ENCODE results near the gene NUP50.

The NUP50 gene

GRCh38 chr22:45149671-45150070 is 14.1 kb upstream of the NUP50 start:
- no peak overlapping the region for H3K4me3 Mint-ChIP-seq
- H3K4me1 Mint-ChIP-seq (ENCODE audit: low read depth), result peaks cover 6% of the 10 kb centered on the region
- no peaks in the 10 kb centered on the region for H3K27me3 Mint-ChIP-seq
- peaks cover 69% of the 10 kb centered on the region for H3K36me3 Mint-ChIP-seq (ENCODE audit: low read depth)
- peaks cover 3% of the 10 kb centered on the region for H3K9me3 Mint-ChIP-seq
- H3K27ac Mint-ChIP-seq, result no peak overlapping the region
- DNase-seq, result no peak

- Mint-ChIP-seq H3K9me3 (peaks cover 3% of the 10 kb centered on the region), H3K4me3 (no peak overlapping the region), H3K4me1 (ENCODE audit: low read depth) (peaks cover 6% of the 10 kb centered on the region), H3K36me3 (ENCODE audit: low read depth) (peaks cover 74% of the 10 kb centered on the region), H3K27ac (no peak overlapping the region), H3K27me3 (no peaks in the 10 kb centered on the region)
- no peak for DNase-seq
Observed at GRCh38 chr22:45150139-45150538, 13.6 kb upstream of the NUP50 start.

GRCh38 chr22:45151503-45151902 is 12.2 kb upstream of the NUP50 start:
- Mint-ChIP-seq H3K4me3 (no peak overlapping the region), H3K27me3 (no peaks in the 10 kb centered on the region), H3K9me3 (no peaks in the 10 kb centered on the region), H3K4me1 (ENCODE audit: low read depth) (peaks cover 6% of the 10 kb centered on the region), H3K36me3 (ENCODE audit: low read depth) (peaks cover 83% of the 10 kb centered on the region), H3K27ac (no peak overlapping the region)
- no peak for DNase-seq

GRCh38 chr22:45154383-45154782 is 9.3 kb upstream of the NUP50 start:
- H3K9me3 Mint-ChIP-seq, result no peaks in the 10 kb centered on the region
- no peaks in the 10 kb centered on the region for H3K27me3 Mint-ChIP-seq
- no peak overlapping the region for H3K27ac Mint-ChIP-seq
- no peak overlapping the region for H3K4me3 Mint-ChIP-seq
- peaks cover 10% of the 10 kb centered on the region for H3K4me1 Mint-ChIP-seq (ENCODE audit: low read depth)
- DNase-seq, result no peak
- H3K36me3 Mint-ChIP-seq (ENCODE audit: low read depth), result peaks cover 85% of the 10 kb centered on the region

- DNase-seq, result no peak
- peaks cover 84% of the 10 kb centered on the region for H3K36me3 Mint-ChIP-seq (ENCODE audit: low read depth)
- H3K9me3 Mint-ChIP-seq, result no peaks in the 10 kb centered on the region
- peaks cover 18% of the 10 kb centered on the region for H3K4me1 Mint-ChIP-seq (ENCODE audit: low read depth)
- H3K27me3 Mint-ChIP-seq, result no peaks in the 10 kb centered on the region
- no peak overlapping the region for H3K4me3 Mint-ChIP-seq
- H3K27ac Mint-ChIP-seq, result no peak overlapping the region
Observed at GRCh38 chr22:45155050-45155840, 8.5 kb upstream of the NUP50 start.

- H3K27ac Mint-ChIP-seq, result no peak overlapping the region
Observed at GRCh38 chr22:45157907-45158306, 5.8 kb upstream of the NUP50 start.

GRCh38 chr22:45159652-45160462 is 3.9 kb upstream of the NUP50 start:
- DNase-seq, result no peak
- Mint-ChIP-seq H3K27me3 (no peaks in the 10 kb centered on the region), H3K9me3 (no peaks in the 10 kb centered on the region), H3K27ac (no peak overlapping the region), H3K4me3 (no peak overlapping the region), H3K36me3 (ENCODE audit: low read depth) (peaks cover 71% of the 10 kb centered on the region), H3K4me1 (ENCODE audit: low read depth) (peaks cover 32% of the 10 kb centered on the region)

More at GRCh38 chr22:45157907-45158306, 5.8 kb upstream of the NUP50 start:
- Mint-ChIP-seq H3K27me3 (no peaks in the 10 kb centered on the region), H3K9me3 (no peaks in the 10 kb centered on the region), H3K36me3 (ENCODE audit: low read depth) (peaks cover 79% of the 10 kb centered on the region), H3K4me1 (ENCODE audit: low read depth) (peaks cover 32% of the 10 kb centered on the region), H3K4me3 (no peak overlapping the region)
- DNase-seq, result no peak

- peaks cover 69% of the 10 kb centered on the region for H3K36me3 Mint-ChIP-seq (ENCODE audit: low read depth)
- H3K9me3 Mint-ChIP-seq, result no peaks in the 10 kb centered on the region
- peak overlapping the region; percentile 97 for H3K4me3 Mint-ChIP-seq
- DNase-seq, result no peak
- H3K27ac Mint-ChIP-seq, result peak overlapping the region; percentile 96
- H3K27me3 Mint-ChIP-seq, result no peaks in the 10 kb centered on the region
- peaks cover 53% of the 10 kb centered on the region for H3K4me1 Mint-ChIP-seq (ENCODE audit: low read depth)
Observed at GRCh38 chr22:45162531-45162930, 1.2 kb upstream of the NUP50 start.

GRCh38 chr22:45163099-45163450 is 650 bp upstream of the NUP50 start:
- H3K36me3 Mint-ChIP-seq (ENCODE audit: low read depth), result peaks cover 65% of the 10 kb centered on the region
- no peaks in the 10 kb centered on the region for H3K9me3 Mint-ChIP-seq
- H3K4me3 Mint-ChIP-seq, result peak overlapping the region; percentile 97
- H3K27me3 Mint-ChIP-seq, result no peaks in the 10 kb centered on the region
- DNase-seq, result no peak
- peaks cover 53% of the 10 kb centered on the region for H3K4me1 Mint-ChIP-seq (ENCODE audit: low read depth)
- peak overlapping the region; percentile 96 for H3K27ac Mint-ChIP-seq

- Mint-ChIP-seq H3K4me1 (ENCODE audit: low read depth) (peaks cover 60% of the 10 kb centered on the region), H3K9me3 (no peaks in the 10 kb centered on the region), H3K27ac (peak overlapping the region; percentile 96), H3K27me3 (no peaks in the 10 kb centered on the region), H3K36me3 (ENCODE audit: low read depth) (peaks cover 73% of the 10 kb centered on the region), H3K4me3 (peak overlapping the region; percentile 97)
- DNase-seq, result no peak
Observed at GRCh38 chr22:45164270-45165088, 754 bp downstream of the NUP50 start.

GRCh38 chr22:45166932-45167331 is 3.2 kb downstream of the NUP50 start:
- Mint-ChIP-seq H3K27ac (peak overlapping the region; percentile 83), H3K4me3 (peak overlapping the region; percentile 26), H3K27me3 (no peaks in the 10 kb centered on the region), H3K4me1 (ENCODE audit: low read depth) (peaks cover 63% of the 10 kb centered on the region), H3K36me3 (ENCODE audit: low read depth) (peaks cover 83% of the 10 kb centered on the region), H3K9me3 (no peaks in the 10 kb centered on the region)
- no peak for DNase-seq

GRCh38 chr22:45169591-45170466 is 6.1 kb downstream of the NUP50 start:
- Mint-ChIP-seq H3K4me3 (peak overlapping the region; percentile 58), H3K27ac (peak overlapping the region; percentile 90), H3K27me3 (no peaks in the 10 kb centered on the region)

GRCh38 chr22:45171830-45172229 is 8.1 kb downstream of the NUP50 start:
- Mint-ChIP-seq H3K4me3 (peak overlapping the region; percentile 46), H3K36me3 (ENCODE audit: low read depth) (peaks cover 95% of the 10 kb centered on the region), H3K9me3 (no peaks in the 10 kb centered on the region), H3K4me1 (ENCODE audit: low read depth) (peaks cover 86% of the 10 kb centered on the region), H3K27ac (peak overlapping the region; percentile 47), H3K27me3 (no peaks in the 10 kb centered on the region)
- DNase-seq, result no peak

More at GRCh38 chr22:45169591-45170466, 6.1 kb downstream of the NUP50 start:
- Mint-ChIP-seq H3K9me3 (no peaks in the 10 kb centered on the region), H3K36me3 (ENCODE audit: low read depth) (peaks cover 93% of the 10 kb centered on the region), H3K4me1 (ENCODE audit: low read depth) (peaks cover 83% of the 10 kb centered on the region)
- peak; percentile 49 for DNase-seq
